OCI-LY3 (cell line): ENCODE measurements around the gene SLC7A1.

ENCODE experiments used
- H2AFZ ChIP-seq: fragments of 200-600, 300-600 bp; shearing (Covaris generic); 2 replicates; pipeline ENCODE4 v1.6.0; 2014; ENCODE audit warnings: antibody characterized with exemption, low read depth, low read length
- H3K27ac ChIP-seq: fragments of 200-600, 300-600 bp; sonication (generic); 2 replicates; pipeline ENCODE4 v1.5.1; 2014; ENCODE audit warnings: mild to moderate bottlenecking, low read length, moderate library complexity, mixed read lengths
- H3K27me3 ChIP-seq: fragments of 200-600, 300-600 bp; sonication (generic); 2 replicates; pipeline ENCODE4 v1.6.1; 2014; ENCODE audit warnings: low read depth, low read length, mixed read lengths
- H3K36me3 ChIP-seq: fragments of 200-600, 300-600 bp; sonication (generic); replicated peaks from 2 replicates; pipeline ENCODE3; 2014; ENCODE audit warnings: low read depth, low read length, mixed read lengths
- H3K4me1 ChIP-seq: fragments of 300-600, 200-600 bp; sonication (generic); 2 replicates; pipeline ENCODE4 v1.6.1; 2014; ENCODE audit warnings: low read length, mixed read lengths
- H3K4me2 ChIP-seq: fragments of 200-600, 300-600 bp; sonication (generic); 2 replicates; pipeline ENCODE4 v1.6.1; 2014; ENCODE audit warnings: low read length, mixed read lengths
- H3K4me3 ChIP-seq: fragments of 300-600, 200-600 bp; sonication (generic); 2 replicates; pipeline ENCODE4 v1.5.1; 2014; ENCODE audit warnings: antibody characterized with exemption, mild to moderate bottlenecking, low read length, moderate library complexity
- H3K79me2 ChIP-seq: fragments of 300-600, 200-600 bp; shearing (Covaris generic); 2 replicates; pipeline ENCODE4 v1.6.1; 2014; ENCODE audit warnings: mild to moderate bottlenecking, low read length, mixed read lengths
- H3K9ac ChIP-seq: fragments of 300-600, 200-600 bp; shearing (Covaris generic); 2 replicates; pipeline ENCODE4 v1.6.0; 2014; ENCODE audit warnings: mild to moderate bottlenecking, low read length, moderate library complexity
- H3K9me3 ChIP-seq: fragments of 200-600, 300-600 bp; shearing (Covaris generic); 2 replicates; pipeline ENCODE4 v1.6.1; 2014; ENCODE audit warnings: low read length, mixed read lengths; ENCODE audit not compliant: insufficient read depth
- H4K20me1 ChIP-seq: fragments of 200-600, 300-600 bp; sonication (generic); 2 replicates; pipeline ENCODE4 v1.6.1; 2016; ENCODE audit warnings: low read length, mixed read lengths; ENCODE audit not compliant: insufficient read depth
- EZH2phosphoT487 ChIP-seq: fragments of 200-600 bp; shearing (Covaris generic); IDR thresholded peaks from 2 replicates; pipeline ENCODE4 v1.6.1; 2018; ENCODE audit warnings: antibody characterized with exemption, mixed run types, low read depth
- TF ChIP-seq, protein P1 (sequence below): fragments of 200-600, 300-600 bp; sonication (generic); IDR thresholded peaks from 2 replicates; pipeline ENCODE4 v1.5.1; 2014; ENCODE audit warnings: antibody characterized with exemption, low read length, low read depth

Gene SLC7A1

DNA sequence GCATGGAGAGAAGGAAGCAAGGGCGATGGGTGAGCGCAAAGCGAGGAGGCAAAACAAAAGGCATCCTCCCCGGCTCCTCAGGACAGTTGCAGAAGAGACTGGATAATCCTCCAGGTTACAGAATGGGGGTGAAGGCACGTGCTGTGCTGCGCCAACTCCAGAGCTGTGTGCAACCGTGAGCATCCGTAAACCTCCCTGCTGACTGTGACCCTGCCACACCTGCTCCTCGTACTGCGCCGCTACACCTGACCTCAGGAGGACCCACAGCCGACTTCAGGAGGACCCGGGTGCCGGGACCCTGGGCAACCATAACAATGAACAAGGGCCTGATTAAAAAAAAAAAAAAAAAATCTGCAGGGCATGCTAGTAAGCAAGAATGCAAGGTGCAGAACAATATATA, 68.7 kb downstream of the SLC7A1 start:
- Histone ChIP-seq H3K36me3 (peaks cover 78% of the 10 kb centered on the region), H3K4me3 (no peak overlapping the region), H3K27ac (no peak overlapping the region), H2AFZ (no peak overlapping the region), H3K9ac (no peak overlapping the region), H3K79me2 (peaks cover 14% of the 10 kb centered on the region), H3K4me2 (no peak overlapping the region), H3K9me3 (no peaks in the 10 kb centered on the region), H3K4me1 (no peaks in the 10 kb centered on the region), H3K27me3 (no peaks in the 10 kb centered on the region), H4K20me1 (no peaks in the 10 kb centered on the region; the same call in 1 of the 2 replicates)
- no peak for TF ChIP-seq EZH2phosphoT487
- TF ChIP-seq, protein P1, sequence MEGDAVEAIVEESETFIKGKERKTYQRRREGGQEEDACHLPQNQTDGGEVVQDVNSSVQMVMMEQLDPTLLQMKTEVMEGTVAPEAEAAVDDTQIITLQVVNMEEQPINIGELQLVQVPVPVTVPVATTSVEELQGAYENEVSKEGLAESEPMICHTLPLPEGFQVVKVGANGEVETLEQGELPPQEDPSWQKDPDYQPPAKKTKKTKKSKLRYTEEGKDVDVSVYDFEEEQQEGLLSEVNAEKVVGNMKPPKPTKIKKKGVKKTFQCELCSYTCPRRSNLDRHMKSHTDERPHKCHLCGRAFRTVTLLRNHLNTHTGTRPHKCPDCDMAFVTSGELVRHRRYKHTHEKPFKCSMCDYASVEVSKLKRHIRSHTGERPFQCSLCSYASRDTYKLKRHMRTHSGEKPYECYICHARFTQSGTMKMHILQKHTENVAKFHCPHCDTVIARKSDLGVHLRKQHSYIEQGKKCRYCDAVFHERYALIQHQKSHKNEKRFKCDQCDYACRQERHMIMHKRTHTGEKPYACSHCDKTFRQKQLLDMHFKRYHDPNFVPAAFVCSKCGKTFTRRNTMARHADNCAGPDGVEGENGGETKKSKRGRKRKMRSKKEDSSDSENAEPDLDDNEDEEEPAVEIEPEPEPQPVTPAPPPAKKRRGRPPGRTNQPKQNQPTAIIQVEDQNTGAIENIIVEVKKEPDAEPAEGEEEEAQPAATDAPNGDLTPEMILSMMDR = no peak

DNA sequence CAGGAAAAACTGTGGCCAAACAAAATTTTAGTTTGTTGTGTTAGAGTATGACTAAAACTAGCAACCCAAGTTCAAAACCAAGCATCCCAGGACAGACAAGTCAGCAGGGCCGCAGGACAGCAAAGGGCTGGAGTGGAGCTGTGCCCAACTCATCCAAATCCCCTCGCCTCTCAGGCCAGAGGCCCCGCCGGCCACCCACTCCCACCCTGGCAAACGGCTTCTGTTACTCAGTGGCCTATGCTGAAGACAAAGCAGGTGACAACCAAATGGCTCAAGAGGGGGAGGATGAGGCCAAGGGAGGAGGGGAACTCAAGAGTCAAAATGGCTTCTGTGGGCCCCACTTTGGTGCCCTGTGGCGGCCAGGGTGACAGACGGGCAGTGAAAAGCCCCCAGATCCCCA, 69.7 kb downstream of the SLC7A1 start:
- Histone ChIP-seq H3K9ac (no peak overlapping the region), H3K27ac (no peak overlapping the region), H3K79me2 (peaks cover 14% of the 10 kb centered on the region), H3K27me3 (no peaks in the 10 kb centered on the region), H4K20me1 (no peaks in the 10 kb centered on the region; the same call in 1 of the 2 replicates), H2AFZ (no peak overlapping the region), H3K4me1 (no peaks in the 10 kb centered on the region), H3K9me3 (no peaks in the 10 kb centered on the region), H3K36me3 (peaks cover 78% of the 10 kb centered on the region), H3K4me2 (no peak overlapping the region), H3K4me3 (no peak overlapping the region)
- no peak for TF ChIP-seq EZH2phosphoT487
- TF ChIP-seq, protein P1 = no peak

DNA sequence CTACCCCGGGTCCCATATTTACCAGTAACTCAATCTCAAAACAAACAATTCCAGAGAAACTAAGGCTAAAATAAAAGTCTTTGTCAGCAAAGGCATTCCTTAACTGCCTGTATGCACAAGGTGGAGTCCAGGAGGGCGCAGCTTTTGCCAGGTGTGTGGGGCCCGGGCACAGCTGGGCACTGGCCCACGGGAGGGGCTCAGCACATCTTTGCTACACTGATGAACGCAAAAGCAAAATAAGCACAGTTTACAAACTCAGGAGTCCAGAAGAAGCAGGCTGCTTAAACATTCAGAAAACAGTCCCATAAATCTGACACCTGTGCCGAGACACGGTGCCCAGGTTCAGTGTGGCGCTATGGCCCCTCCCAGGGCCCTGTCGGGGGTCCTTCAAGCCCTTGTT, 70.8 kb downstream of the SLC7A1 start:
- H3K36me3 ChIP-seq = peaks cover 78% of the 10 kb centered on the region
- H3K27me3 ChIP-seq = no peaks in the 10 kb centered on the region
- no peak overlapping the region for H2AFZ ChIP-seq
- no peak overlapping the region for H3K9ac ChIP-seq
- H3K79me2 ChIP-seq = peaks cover 14% of the 10 kb centered on the region
- H3K27ac ChIP-seq = no peak overlapping the region
- no peaks in the 10 kb centered on the region for H3K4me1 ChIP-seq
- H4K20me1 ChIP-seq = no peaks in the 10 kb centered on the region; the same call in 1 of the 2 replicates
- H3K4me2 ChIP-seq = no peak overlapping the region
- no peak for TF ChIP-seq EZH2phosphoT487
- no peaks in the 10 kb centered on the region for H3K9me3 ChIP-seq
- H3K4me3 ChIP-seq = no peak overlapping the region

DNA sequence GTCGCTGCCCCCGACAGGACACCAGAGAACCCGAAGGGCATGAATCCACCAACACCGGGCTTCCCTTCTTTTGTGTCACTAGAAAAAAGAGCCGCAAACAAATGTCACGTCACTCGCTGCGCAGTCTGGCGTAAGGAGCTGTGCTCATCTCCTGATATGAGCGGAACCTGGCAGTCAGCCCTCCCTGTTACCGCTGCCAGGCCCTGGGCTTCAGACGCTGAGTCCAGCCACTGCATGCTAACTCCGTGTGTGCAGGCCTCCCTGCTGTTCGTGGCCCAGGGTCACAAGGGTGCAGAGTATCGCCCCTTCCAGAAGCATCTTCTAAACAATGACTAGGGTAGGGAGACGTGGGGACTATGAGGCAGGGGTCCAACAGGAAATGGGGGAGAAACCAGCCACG, 71.3 kb downstream of the SLC7A1 start:
- no peak for TF ChIP-seq EZH2phosphoT487
- TF ChIP-seq, protein P1 = no peak
- no peak overlapping the region for H3K4me3 ChIP-seq
- no peaks in the 10 kb centered on the region; the same call in 1 of the 2 replicates for H4K20me1 ChIP-seq
- H3K4me2 ChIP-seq = no peak overlapping the region
- no peak overlapping the region for H3K9ac ChIP-seq
- H3K9me3 ChIP-seq = no peaks in the 10 kb centered on the region
- H3K4me1 ChIP-seq = no peaks in the 10 kb centered on the region
- H2AFZ ChIP-seq = no peak overlapping the region
- H3K36me3 ChIP-seq = peaks cover 76% of the 10 kb centered on the region
- H3K79me2 ChIP-seq = peaks cover 14% of the 10 kb centered on the region
- H3K27ac ChIP-seq = no peak overlapping the region
- H3K27me3 ChIP-seq = no peaks in the 10 kb centered on the region
